HG02973 (cell line): ENCODE measurements around the gene DDX11.
"Not testable (repeated sequence)": the region's sequence is repeated elsewhere in the genome, so short reads cannot be mapped to it uniquely, and the experiment has no call there.

ENCODE experiments used
- ATAC-seq: cut with Tn5 transposase; IDR thresholded peaks from one replicate; pipeline ENCODE4 v1.9.1; 2021; ENCODE audit warnings: moderate library complexity; ENCODE audit not compliant: unreplicated experiment

The DDX11 gene

DNA sequence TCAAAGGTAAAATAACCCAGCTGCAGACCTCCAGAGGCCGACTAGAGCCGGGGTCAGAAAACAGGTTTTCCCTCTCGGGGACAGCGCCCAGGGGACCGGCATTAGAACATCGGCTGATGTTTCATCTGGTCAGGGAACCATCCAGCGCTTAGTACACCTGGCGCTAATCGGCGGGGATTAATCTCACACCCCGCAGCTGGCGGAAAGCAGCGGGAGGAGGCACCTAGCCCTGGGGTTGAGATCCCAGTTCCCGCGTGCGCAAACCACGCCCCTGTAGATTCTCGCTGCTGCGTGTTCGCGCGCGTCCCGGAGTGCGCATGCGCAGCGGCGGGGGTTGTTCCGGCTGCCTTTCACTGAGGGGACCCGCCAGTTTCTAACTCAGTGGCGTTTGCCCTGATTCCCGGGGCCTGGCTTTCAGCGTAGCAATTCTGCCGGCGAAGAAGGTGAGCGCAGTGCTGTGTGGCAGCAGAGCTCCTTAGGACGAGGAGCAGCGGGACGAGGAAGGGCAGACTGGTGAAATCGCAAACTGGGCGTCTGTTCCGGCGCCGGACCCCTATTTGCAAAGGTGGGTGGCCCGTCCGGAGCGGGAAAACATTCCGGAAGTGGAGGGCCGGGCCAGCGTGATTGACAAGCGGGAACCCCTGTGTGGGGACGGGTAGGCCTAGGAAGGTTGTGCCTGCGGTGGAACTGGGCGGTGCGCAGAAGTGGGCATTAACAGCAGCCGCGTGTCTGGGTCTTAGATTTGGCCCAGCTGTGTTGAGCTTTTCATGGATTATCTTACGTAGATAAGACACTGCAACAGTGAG lies at the start of gene DDX11:
Gene DDX11, plus strand, starts transcription at position 334 of the 806 bp plus-strand sequence. CDS start 4,534 bp downstream, outside the sequence.
- peak; percentile 91 for ATAC-seq

DNA sequence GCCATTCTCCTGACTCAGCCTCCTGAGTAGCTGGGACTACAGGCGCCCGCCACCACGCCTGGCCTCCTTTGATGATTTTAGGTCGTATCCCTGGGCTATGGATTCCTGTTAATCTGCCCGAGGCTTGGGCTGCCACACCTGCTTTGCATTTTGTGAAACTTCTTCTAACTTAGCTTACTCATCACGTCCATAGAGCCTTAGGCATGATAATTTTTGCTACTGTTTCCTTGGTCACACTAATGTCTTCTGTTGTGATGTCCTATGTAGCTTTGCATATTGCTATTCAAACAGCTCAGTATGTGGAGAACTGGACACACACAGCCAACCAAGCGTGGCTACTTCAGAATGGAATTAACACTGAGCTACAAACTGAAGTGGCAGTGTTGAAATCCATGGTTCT lies 47.5 kb upstream of the DDX11 start:
- ATAC-seq, result no peak

DNA sequence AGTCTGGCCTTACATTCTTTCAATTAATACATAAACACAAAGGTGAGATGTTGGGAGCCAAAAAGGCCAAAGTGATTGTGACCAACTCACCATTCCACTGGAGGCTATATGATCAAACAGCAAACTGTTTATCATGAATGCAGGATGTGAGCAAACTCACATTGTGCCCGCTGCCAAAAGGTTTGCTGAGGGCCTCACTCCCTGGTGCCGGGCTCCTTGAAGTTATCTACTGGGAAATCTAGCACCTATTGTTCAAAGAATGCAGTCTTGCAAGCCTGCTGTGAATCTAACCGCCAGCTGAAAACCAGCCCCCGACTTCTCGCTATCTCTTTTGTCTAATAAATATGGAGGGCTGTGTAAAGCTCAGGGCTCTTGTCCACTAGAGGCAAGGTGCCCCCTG lies 46.7 kb upstream of the DDX11 start:
- not testable (repeated sequence) for ATAC-seq

DNA sequence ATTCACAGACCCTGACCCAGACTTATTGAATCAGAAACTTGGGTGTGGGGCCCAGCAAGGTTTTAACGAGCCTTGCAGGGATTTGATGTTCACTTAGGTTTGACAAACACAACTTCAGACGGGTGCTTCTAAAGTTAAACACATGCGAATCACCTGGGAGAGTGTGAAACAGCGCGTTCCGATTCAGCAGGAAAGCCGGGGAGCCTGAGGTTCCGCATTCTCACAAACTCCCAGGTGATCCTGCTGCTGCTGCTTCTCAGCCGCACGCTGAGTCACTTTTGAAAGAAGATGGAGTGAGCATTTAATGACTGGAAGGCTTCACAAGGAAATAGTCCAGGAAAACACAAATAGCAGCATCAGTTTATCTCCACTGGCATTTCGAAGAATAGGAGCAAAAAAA lies 44.2 kb upstream of the DDX11 start:
- ATAC-seq, result no peak

DNA sequence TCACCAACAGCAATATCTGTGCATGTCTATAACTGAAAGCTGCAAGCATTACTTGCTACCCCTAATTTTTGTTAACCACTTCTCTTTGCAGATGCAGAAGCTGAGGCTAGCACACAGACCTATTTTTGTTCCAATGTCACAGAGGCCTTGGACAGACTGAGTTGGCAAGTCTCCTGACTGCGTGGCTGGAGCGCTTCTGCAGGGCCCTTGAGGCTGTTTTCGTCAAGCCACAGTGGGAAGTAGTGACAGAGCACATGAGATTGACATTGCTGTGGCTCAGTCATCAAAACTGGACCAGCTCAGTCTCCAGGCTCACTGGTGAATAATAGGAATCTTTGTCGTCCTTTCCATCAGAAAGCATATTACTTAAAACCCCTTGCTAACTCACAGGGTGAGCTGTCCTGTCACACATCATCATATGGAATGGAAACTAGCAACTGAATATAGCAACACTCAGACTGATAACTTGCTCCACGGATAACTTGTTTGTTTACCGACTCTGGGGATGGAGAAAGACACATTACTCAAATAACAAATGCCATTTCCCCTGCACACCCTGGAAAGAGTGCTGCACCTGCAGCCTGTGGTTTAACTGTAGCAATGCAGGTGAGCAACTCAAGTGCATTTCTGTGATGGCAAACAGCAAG lies 43.6 kb upstream of the DDX11 start:
- no peak for ATAC-seq

DNA sequence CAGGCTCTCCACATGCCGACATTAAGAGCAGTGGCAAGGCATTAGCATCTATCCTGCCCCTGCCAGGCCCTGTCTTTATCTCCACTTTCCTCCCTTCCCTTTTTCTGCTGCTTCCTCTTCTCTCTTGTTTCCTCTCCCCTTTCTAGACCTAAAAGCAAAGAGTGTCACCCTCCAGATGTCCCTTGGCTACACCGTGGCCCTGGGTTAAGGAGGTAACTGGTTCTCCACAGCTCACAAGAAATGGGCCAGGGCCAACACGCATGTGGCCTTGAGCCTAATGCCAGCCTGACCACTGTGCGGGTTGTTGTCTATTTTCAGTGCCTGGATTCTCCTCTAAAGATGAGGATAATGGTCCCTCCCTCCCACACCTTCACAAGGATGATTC lies 41.7 kb upstream of the DDX11 start:
- no peak for ATAC-seq

DNA sequence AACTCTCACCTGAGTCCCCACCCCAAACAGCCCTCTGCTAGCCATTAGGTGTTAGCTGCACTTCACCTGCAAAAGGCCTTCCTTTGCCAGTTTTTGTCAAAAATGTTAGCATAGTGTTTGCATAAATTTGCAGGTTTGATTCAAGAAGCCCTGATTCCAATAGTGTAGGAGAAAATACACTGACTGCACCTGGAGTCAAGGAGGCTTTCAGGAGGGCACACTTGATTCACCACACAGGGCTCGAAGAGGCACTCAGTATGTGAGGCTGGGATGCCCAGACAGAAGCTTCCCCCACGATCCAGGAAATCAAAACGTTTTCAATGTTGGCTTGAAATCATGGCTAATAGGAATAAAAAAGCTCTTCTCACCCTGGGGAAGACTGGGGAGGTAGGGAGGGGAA lies 40.5 kb upstream of the DDX11 start:
- ATAC-seq, result no peak

DNA sequence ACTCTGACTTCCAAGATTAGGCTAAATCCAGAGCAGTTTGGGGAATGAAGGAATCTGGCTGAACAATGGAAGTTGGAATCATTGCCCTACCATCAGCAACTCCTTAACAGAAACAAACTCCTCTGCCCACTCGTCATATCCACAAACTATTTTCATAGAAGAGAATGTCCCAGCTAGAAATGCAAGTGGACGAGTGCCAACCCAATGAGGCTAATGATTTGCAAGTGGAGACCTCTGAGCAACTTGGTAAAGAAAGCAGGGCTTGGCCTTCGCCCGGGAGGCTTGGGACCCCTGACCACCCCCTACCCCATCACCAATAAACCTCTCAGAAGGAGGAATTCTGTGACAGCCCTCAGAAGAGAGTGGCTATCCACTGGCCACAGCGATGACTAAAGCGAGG lies 40.0 kb upstream of the DDX11 start:
- no peak for ATAC-seq

DNA sequence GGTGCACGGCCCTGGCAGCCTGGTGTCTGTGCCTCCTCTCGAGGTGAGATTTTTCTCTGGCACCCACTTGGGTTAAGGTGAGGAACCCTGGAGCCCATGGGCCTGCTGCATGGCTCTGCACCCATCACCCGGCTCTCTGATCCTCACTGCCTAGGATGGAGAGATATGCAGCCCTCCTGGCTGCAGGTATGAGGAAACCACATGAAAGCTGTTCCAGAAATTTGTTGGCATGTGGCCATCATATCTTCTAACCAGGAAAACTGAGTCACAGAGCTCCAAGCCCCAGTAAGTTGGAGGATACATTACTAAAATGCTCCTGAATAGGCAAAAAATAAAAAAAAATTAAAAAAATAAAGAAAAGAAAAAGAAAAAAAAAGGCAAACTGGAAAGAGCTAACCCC lies 39.3 kb upstream of the DDX11 start:
- no peak for ATAC-seq

DNA sequence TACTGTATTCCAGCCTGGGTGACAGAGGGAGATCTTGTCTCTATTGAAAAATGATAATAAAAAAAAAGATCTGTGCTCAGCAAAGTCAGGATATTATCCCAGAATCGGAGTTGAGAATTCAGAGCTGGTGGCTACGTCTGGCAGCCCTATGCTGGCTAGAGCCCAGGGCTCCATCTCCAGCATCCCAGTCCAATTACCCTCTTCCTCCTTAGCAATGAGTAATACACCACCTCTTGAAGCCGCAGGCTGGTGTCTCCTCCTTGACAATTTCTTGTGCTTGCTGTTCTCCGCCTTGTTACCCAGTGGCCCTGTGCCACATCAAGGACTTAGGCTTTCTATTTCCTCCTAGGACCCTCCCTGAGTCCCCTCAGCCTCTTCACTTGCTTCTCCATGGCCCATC lies 38.4 kb upstream of the DDX11 start:
- no peak for ATAC-seq

DNA sequence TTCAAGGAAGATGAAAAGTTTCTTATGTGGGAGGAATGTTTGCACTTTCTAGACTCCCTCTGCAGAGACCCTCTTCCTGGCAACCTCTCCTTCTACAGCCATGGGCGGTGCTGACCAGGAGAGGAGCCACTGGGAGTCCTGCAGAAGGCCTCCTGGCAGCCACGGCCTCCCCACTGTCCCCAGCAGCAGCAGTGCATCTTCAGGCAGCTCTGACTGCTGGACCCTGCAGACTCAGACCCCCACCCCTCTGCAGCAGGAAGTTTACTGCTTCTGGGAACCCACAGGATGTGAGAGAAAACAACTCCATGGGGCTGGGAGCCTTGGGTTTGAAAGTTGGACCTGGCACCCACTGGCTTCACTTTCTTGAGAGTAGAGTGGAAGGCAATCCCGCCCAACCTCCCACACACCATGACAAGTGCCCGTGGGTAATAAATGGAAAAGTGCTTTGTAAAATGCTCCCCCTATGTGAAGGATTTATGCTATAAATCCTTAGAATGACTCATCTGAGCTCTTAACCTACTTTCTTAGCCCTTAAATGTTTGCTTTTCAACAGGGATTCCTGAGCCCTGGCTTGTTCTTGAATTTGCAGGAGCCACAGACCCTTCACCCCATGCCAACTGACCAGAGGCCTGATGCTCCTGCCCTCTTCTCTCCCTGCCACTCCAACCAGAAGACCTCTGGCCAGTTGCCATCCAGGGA lies 37.5 kb upstream of the DDX11 start:
- no peak for ATAC-seq

DNA sequence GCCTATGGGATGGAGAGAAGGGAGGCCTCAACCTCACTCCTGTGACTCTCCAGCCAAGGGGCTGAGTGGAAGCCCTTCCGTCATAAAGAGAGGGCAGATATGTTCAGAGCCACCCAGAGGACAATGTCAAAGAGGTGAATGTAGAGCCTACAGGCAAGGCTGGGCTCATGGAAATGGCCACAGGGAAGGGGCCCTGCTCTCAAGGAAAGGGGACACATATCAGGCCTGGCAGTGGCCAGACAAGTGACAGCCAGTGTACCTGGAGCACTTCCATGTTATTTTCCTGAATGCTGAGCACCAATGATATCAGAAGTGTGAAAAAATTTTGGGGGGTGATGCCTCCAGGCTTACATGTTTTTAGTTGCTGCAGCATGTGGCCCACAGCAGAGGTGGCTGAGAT lies 36.6 kb upstream of the DDX11 start:
- ATAC-seq, result no peak

DNA sequence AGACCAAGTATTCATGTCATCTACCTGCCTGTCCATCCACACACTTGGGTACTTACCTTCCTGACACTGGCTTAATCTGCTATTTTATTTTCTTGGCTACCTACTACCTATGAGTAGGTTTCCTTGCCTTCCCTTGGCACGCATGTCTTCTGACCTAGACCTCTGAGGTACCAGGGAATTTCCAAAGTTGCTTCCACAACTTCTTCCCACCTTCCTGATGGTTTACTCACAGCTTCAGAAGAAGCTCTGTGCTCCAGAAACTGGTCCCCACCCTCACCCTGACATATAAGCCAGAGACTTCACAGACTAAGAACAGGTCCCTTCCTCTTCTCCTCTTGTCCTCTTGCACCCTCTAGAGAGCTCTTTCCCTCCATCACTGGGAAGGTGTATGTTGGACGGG lies 35.7 kb upstream of the DDX11 start:
- no peak for ATAC-seq

DNA sequence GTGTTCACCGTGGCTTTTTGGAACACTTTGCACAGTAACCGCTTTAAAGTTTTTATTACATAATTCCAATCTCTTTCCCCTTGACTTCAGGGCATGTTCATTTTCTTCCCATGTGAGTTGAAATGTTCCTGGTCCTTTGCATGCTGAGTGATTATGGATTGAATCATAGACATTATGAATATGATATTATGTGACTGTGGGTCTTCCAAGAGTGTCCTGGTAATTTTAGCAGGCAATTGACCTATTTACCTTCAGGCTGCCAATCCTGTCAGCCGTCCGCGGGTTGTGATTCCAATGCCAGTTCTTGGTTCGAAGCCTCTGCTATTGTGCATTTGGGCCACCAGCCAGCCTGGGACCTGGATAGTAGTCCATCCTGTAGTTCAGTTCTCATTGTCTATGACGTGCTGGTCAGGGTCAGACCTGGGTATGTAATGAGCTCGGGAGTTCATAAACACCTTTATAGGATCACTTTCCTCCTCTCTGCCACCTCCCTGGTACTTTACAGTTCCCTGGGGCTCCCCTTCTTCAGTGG lies 32.6 kb upstream of the DDX11 start:
- no peak for ATAC-seq

DNA sequence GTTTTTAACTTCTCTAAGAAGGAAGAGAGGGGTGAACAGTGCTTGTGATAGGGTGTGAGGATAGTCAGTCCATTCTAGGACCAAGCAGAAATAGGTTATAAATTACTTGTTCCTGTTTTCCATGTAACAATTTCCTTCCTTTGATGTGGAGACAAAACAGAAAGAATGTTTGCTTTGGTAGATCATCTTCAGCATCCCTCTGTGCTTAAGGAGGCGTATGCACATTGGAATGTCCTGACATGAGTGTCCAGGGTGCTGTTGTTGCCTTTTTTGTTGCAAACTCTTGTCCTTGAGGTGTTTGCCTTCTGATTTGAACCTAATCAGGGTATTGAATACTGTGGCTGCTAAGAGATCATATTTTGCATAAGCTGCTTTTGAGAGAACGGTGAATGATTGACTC lies 23.5 kb upstream of the DDX11 start:
- not testable (repeated sequence) for ATAC-seq

DNA sequence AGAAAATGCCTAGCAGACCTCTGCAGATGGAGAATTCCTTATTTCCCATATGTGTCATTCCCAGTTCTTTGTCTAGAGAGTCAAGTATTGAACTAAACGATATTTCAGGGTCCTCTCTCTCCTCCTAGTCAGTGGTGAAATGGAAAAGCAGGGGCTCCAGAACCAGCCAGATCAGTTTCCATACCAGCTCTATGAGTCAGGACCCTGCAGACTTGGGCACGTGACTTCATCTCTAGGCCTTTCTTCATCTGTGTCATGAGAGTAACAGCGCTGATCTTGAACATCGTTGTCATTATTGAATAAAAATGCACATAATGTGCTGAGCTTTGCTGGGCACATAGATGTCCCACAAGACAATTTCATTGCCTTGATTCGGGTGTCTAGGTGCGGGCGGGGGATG lies 23.1 kb upstream of the DDX11 start:
- not testable (repeated sequence) for ATAC-seq

DNA sequence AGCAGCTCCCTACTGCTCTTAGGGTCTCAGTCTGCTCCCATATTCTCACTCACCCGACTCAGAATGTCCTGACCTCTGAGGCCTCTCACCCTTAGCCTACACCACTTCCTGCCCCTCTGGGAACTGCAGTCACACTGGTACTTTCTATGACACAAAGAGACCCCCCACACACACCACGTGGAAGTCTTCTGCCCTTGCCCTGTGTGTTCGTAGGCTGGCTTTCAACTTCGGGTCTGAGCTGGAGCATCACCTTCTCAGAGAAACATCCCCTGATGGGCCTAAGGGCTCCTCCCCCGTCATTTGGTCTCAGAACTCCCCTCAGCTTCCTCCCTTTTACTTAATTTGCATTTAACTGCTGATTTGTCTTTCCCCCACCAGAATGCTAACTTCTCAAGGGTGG lies 22.0 kb upstream of the DDX11 start:
- peak; percentile 76 for ATAC-seq

DNA sequence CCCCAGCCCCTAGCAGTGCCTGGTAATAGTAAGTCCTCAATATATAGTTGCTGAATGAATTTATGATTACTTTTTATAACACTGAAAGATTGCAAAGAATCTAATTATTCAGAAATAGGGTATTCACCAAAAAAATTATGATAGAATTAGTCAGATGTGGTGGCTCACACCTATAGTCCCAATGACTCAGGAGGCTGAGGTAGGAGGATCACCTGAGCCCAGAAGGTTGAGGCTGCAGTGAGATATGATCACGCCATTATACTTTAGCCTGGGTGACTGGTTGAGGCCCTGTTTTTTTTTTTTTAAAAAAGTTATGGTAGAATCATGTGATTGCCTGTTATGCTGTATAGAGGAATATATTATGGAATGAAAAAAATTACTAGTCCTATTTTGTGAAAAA lies 21.5 kb upstream of the DDX11 start:
- not testable (repeated sequence) for ATAC-seq

DNA sequence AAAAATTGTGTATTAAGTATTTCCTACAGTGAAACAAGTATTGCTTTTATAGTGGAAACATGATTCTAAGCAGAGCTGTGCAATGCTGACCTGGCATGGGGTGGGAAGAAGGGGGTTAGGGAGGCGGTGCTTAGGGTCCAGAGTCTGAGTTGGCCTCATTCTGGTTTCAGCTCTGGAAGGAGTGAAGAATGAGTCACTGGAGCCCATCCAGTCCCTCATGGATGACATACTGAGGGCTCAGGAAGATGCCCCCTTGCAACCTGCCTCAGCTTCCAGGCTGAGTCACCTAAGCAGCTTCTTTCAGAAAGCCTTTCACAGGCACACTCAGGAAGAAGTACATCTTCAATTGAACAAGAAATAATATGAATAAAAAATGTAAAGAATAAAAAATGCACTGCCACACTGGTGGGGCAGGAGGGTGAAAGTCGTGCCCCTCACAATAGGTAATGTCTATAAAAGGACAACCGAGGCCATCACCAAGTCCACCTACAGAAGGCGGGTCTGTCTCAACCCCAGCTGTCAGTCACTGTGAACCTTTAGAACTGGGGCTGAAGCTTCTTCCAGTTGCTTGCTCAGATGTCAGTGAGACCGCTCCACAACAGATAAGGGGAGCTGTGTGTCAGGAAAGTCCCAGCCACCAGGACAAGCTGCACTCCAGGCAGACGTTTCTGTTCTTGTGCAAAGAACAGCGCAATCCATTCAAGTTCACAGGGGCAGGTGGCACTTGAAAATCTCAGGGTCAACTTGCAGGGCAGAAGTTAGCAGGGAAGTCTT lies 20.8 kb upstream of the DDX11 start:
- ATAC-seq, result not testable (repeated sequence)

DNA sequence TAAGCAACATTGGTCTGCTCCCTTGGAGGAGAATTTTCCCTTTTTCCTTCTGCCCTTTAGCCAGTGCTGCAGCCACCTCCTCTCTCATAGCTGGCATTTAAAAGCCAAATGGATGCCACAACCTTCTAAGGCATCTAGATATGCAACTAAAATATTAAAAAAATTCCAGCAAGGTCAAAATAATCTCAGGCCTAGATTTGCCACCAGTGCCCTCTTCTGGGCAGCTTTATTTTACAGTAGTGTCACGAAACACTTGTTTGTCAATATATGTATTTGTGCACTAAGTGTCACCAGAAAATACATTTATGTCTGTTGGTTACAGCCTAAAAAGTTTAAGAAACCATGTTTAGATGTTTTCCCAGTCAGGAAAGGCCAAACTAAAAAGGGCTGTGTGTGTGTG lies 19.7 kb upstream of the DDX11 start:
- ATAC-seq, result not testable (repeated sequence)

DNA sequence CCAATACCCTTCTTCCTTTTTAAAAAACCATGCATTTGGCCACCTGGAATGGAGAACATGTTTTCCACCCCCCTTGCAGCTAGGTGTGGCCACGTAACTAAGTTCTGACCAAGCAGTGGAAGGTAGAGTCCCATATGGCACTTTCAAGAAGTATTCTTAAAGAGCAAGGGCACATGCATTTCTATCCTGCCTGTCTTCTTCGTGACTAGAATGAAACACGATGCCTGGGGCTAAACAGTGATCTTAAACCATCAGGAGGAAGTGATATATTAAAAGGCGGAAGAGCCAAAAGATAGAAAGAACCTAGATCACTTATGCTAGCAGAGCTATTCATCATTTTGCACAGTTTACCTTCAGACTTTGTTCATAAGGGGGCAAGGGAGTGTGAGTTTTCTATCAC lies 16.0 kb upstream of the DDX11 start:
- no peak for ATAC-seq
